A673 (cell line): ENCODE data around the gene RNF213. TPM values are rescaled to one million over a fixed set of nuclear protein-coding genes. Genes with fewer than 3 reads are reported as not detected.

Experiments used
- BruUV-seq: library from RNA; stranded (reverse); fragments of 400-500 nt; replicated peaks from 2 replicates; lab custom pipeline; 2021; lab: Mats Ljungman, UMichigan
- CTCF ChIA-PET: fragments of 300-600 bp; sonication (Branson Sonifier 250); formaldehyde crosslinking; loops from one replicate; lab custom pipeline; 2022; ENCODE audit warnings: antibody characterized with exemption; lab: Charles Lee
- POLR2A ChIA-PET: fragments of 300-600 bp; sonication (Branson Sonifier 250); formaldehyde crosslinking; loops from one replicate; lab custom pipeline; 2022; ENCODE audit warnings: antibody characterized with exemption; ENCODE audit not compliant: low non-redundant PET; lab: Charles Lee
- DNase-seq: peaks from one replicate; pipeline ENCODE4 v3.0.0-alpha.2; 2015; ENCODE audit warnings: low spot score
- H3K27ac ChIP-seq: fragments of 200-600 bp; sonication (generic); 2 replicates; pipeline ENCODE4 v1.5.1; 2016; ENCODE audit warnings: mixed run types, low read depth, mild to moderate bottlenecking, mixed read lengths, antibody characterized with exemption, low read length; ENCODE audit not compliant: poor library complexity, severe bottlenecking
- H3K27me3 ChIP-seq: fragments of 200-600 bp; sonication (generic); replicated peaks from 2 replicates; pipeline ENCODE4 v1.6.1; 2017; ENCODE audit warnings: mixed run types, low read depth, mild to moderate bottlenecking, mixed read lengths, antibody characterized with exemption, low read length; ENCODE audit not compliant: insufficient read depth, poor library complexity
- H3K36me3 ChIP-seq: fragments of 200-600 bp; sonication (generic); 2 replicates; pipeline ENCODE4 v1.6.1; 2016; ENCODE audit warnings: mixed run types, mild to moderate bottlenecking, mixed read lengths, antibody characterized with exemption, low read length; ENCODE audit not compliant: insufficient read depth, poor library complexity, severe bottlenecking
- H3K4me1 ChIP-seq: fragments of 200-600 bp; sonication (generic); 2 replicates; pipeline ENCODE4 v1.6.1; 2017; ENCODE audit warnings: mixed run types, mild to moderate bottlenecking, mixed read lengths, antibody characterized with exemption, low read length; ENCODE audit not compliant: insufficient read depth, poor library complexity, severe bottlenecking
- H3K4me3 ChIP-seq: fragments of 200-600 bp; sonication (generic); 2 replicates; pipeline ENCODE4 v1.5.1; 2016; ENCODE audit warnings: low read depth, mixed run types, mild to moderate bottlenecking, mixed read lengths, low read length; ENCODE audit not compliant: poor library complexity, severe bottlenecking
- H3K9me3 ChIP-seq: fragments of 200-600 bp; sonication (generic); 2 replicates; pipeline ENCODE4 v1.6.1; 2016; ENCODE audit warnings: mixed run types, low read depth, mild to moderate bottlenecking, mixed read lengths, antibody characterized with exemption, low read length; ENCODE audit not compliant: poor library complexity, severe bottlenecking
- EZH2 ChIP-seq: fragments of 200-600 bp; sonication (generic); IDR thresholded peaks from 2 replicates; pipeline ENCODE4 v1.6.1; 2017; ENCODE audit warnings: borderline replicate concordance, low read depth, mild to moderate bottlenecking, mixed read lengths, antibody characterized with exemption, low read length; ENCODE audit not compliant: poor library complexity, severe bottlenecking
- intact Hi-C: fragments of 100-400 bp; cut with micrococcal nuclease; formaldehyde crosslinking; loops from one replicate; pipeline ENCODE4 v1.10.0; 2022; ENCODE audit not compliant: unreplicated experiment
- total RNA-seq: library from RNA; stranded (reverse); gene quantifications from 2 replicates; pipeline ENCODE4 v1.2.3, GENCODE V29; 2021
- TF ChIP-seq, protein P1 (sequence below): fragments of 300-800, 200-600 bp; sonication (generic); conservative IDR thresholded peaks from 2 replicates; pipeline ENCODE4 v1.5.1; 2017; ENCODE audit warnings: low read depth, mild to moderate bottlenecking, antibody characterized with exemption, low read length, moderate library complexity, mixed read lengths

Gene RNF213
- total RNA-seq, 1 experiment from 2014 or later = 78.0 TPM

DNA sequence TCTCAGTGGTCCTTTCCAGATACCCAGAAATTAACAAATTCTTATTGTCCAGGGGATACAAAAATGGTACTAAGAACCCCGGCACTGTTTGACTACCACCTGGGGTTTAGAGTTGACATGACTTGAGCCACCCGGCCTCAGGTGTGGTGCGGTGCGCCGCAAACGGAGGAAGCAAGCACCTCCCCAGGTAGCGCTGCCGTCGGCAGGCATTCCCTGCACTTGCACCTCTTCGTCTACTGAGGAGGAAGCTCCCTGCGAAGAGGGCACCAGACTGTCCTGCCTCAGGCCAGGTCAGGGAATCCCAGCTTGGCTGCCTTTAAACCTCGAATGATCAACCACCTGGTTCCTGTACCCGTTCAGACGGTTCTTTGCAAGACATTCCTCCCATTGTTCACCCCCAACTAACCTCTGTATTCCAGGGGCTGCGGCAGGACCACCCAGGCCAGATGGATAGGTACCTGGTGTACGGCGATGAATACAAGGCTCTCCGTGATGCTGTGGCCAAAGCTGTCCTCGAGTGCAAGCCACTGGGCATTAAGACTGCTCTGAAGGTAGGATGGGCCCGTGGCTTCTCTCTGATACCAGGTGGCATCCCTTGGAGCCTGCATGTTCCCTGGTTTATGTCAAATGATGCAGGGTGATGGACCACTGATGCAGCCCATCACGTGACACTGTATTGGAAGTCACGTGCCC, 113.5 kb downstream of the RNF213 start:
- Histone ChIP-seq H3K9me3 (no peaks in the 10 kb centered on the region), H3K4me1 (no peaks in the 10 kb centered on the region), H3K27ac (no peak overlapping the region), H3K27me3 (no peaks in the 10 kb centered on the region), H3K36me3 (peaks cover 76% of the 10 kb centered on the region), H3K4me3 (no peak overlapping the region)
- BruUV-seq = no TSS peak
- DNase-seq = no peak
- TF ChIP-seq, protein P1, sequence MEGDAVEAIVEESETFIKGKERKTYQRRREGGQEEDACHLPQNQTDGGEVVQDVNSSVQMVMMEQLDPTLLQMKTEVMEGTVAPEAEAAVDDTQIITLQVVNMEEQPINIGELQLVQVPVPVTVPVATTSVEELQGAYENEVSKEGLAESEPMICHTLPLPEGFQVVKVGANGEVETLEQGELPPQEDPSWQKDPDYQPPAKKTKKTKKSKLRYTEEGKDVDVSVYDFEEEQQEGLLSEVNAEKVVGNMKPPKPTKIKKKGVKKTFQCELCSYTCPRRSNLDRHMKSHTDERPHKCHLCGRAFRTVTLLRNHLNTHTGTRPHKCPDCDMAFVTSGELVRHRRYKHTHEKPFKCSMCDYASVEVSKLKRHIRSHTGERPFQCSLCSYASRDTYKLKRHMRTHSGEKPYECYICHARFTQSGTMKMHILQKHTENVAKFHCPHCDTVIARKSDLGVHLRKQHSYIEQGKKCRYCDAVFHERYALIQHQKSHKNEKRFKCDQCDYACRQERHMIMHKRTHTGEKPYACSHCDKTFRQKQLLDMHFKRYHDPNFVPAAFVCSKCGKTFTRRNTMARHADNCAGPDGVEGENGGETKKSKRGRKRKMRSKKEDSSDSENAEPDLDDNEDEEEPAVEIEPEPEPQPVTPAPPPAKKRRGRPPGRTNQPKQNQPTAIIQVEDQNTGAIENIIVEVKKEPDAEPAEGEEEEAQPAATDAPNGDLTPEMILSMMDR = no peak
- no peak for TF ChIP-seq EZH2
- ChIA-PET POLR2A (no interaction called here), CTCF (no interaction called here)
- intact Hi-C loops = no loop called here

DNA sequence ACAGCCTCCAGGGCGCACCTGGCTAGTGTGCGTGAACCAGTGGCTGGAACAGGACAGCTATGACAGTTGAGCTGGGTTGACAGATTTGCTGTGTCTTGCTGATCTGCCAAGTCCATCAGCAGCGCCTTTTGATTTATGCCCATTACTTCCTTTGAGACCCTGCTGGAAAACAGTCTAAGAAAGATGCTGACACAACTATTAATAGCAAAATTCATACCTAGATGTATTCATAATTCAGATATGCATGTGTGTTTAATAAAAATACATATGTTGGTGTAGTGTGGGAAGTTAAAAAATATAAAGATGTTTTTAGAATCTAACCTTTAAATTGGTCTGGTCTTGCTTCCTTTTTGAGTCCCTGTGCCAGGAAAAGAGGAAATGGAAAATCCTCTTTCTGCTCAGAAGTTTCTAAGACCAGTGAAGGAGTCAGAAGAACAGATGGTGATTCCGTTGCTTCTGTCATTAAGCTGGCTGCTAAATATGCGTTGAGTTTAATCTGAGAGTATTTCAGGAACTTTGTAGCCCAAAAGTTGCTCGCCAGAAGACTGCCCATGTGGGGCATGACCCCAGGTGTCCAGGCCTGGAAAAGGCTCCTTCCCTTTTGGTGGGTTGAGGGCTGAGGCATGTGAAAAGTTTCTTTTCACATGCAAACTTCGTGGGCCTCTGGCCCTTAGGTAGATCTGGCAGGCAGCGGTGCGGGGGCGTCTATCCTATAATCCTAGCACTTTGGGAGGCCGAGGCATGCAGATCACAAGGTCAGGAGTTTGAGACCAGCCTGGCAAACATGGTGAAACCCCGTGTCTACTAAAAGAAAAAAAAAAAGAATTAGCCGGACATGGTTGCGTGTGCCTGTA, 114.3 kb downstream of the RNF213 start:
- Histone ChIP-seq H3K27ac (no peak overlapping the region), H3K4me1 (no peaks in the 10 kb centered on the region), H3K27me3 (no peaks in the 10 kb centered on the region), H3K36me3 (peaks cover 69% of the 10 kb centered on the region), H3K9me3 (no peaks in the 10 kb centered on the region), H3K4me3 (no peak overlapping the region)
- POLR2A ChIA-PET = interaction anchor here (0.6 kb wide), 1 partner anchor 570 kb away, joined by 10 read pairs; no protein-coding TSS in a partner anchor
- CTCF ChIA-PET = no interaction called here
- TF ChIP-seq, protein P1 = no peak
- no peak for TF ChIP-seq EZH2
- BruUV-seq = no TSS peak
- intact Hi-C loops = no loop called here
- DNase-seq = no peak

DNA sequence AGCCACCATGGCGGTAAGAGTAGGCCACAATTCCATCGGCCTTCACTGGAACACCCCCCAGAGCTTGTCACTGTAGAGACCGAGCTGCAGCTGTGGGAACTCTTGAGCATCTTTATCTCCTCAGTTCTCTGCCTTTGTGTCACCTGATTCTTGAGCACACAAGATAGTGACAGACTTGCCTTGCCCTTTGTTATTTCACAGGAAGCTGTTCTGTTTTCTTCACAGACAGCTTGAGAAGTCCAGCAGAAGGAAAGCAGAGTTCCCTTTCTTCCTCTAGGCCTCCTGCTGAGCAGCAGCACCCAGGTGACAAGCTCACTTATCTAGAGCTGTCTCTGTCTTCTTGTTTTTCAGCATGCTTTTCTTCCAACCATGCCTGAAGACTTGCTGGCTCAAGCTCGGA, 115.9 kb downstream of the RNF213 start:
- Histone ChIP-seq H3K9me3 (no peaks in the 10 kb centered on the region), H3K36me3 (peaks cover 67% of the 10 kb centered on the region), H3K4me1 (no peaks in the 10 kb centered on the region), H3K27ac (no peak overlapping the region), H3K27me3 (no peaks in the 10 kb centered on the region), H3K4me3 (no peak overlapping the region)
- CTCF ChIA-PET = no interaction called here
- TF ChIP-seq EZH2 = no peak
- TF ChIP-seq, protein P1 = no peak
- POLR2A ChIA-PET = no interaction called here
- BruUV-seq = no TSS peak
- intact Hi-C loops = no loop called here
- no peak for DNase-seq
